ENCODE data around the gene APOL6. TPM values are rescaled to one million over a fixed set of nuclear protein-coding genes. Genes with fewer than 3 reads are reported as not detected.

APOL6 gene
- 1 to 10 TPM; 3.4 to 4.7 (median 3.6) TPM for polyA plus RNA-seq (ENCODE audit: insufficient read length in 4 of 4)

DNA sequence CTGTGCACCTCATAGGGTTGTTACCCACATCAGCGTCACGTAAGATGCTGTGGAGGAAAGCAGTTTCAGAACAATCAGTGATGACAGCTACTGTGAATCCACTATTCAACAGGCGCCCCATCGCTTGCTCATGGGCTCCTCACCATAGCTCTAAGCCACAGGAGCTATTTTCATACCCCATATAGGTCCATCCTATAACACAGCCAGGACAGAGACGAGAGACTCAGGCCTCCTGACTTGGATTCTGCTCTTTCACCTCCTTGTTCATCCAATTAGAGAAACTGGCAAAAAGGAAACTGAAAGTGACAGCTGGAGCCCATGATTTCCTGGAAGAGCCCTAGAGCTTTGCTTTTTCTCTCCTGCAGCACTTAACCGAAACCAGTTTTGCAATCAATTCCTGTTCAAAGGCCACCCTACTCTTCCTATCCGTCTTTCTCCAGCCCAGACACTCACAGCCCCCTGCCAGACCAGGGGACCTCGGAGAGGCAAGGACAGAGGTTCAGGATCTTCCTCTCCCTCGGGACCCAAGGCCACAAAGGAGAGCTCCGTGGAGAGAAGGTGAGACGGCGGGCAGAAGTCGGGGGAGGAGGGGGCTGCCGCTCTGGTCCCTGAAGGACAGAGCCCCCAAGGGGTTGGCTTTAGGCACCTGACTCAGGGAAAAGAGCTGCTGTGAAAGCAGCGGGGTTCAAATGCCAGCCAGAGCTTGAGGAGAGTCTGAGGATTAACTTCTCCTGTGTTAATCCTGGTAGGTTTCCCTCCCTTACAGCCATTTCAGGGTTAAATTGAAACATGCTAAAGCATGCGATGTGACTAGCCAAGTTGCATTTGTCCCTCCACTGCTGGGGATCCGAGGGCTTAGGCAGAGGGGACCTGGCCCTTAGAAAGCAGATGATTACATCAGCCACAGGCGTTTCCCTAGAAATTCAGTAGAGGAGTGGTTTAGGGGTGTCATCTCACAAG lies at the start of gene APOL6:
APOL6 (plus strand) TSS at position 381 of the 960 bp plus-strand sequence. CDS start 7,980 bp downstream, outside the sequence.
- DNase-seq (ENCODE audit: low read depth in 4 of 4, low spot score in 2 of 4), result no peak

DNA sequence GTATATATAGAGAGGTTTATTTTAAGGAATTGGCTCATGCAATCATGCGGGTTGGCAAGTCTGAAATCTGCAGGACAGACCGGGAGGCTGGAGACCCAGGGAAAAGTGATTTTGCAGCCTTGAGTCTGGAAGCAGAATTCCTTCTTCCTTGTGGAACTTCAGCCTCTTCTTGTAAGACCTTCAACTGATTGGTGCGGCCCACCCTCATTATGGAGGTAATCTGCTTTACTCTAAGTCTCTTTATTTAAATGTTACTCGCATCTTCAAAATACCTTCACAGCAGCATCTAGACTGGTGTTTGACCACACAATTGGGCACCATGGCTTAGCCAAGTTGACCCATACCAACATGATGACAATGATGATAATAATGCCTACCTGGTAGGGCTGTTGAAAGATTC lies 48.9 kb upstream of the APOL6 start:
- no peak for DNase-seq (ENCODE audit: low read depth in 4 of 4, low spot score in 2 of 4)

GRCh38 chr22:35600476-35600875 lies 47.8 kb upstream of the APOL6 start:
- DNase-seq (ENCODE audit: low read depth in 4 of 4, low spot score in 2 of 4), result no peak

DNA sequence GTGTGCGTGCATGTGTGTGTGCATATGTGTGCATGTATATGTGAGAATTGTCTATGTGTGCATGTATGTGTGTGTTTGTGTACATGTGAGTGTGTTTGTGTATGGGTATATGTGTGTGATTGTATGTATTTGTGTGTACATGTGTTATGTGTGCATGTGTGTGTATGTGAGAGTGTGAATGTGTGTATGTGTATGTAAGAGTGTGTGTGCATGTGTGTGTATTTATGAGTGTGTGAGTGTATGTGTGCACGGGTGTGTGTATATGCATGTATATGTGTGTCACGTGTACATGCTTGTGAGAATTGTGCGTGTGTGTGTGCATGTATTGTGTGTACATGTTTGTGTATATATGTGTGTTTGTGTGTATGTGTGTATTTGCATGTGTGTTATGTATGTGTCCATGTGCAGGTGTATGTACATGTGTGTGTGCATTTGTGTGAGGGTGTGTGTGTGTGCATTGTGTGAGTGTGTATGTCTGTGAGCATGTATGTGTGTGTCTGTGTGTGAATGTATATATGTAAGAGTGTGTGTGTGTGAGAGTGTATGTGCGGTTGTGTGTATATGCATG lies 47.1 kb upstream of the APOL6 start:
- no peak for DNase-seq (ENCODE audit: low read depth in 4 of 4, low spot score in 2 of 4)

- no peak for DNase-seq (ENCODE audit: low read depth in 4 of 4, low spot score in 2 of 4)
Measured at GRCh38 chr22:35601743-35602615, 46.3 kb upstream of the APOL6 start.

DNA sequence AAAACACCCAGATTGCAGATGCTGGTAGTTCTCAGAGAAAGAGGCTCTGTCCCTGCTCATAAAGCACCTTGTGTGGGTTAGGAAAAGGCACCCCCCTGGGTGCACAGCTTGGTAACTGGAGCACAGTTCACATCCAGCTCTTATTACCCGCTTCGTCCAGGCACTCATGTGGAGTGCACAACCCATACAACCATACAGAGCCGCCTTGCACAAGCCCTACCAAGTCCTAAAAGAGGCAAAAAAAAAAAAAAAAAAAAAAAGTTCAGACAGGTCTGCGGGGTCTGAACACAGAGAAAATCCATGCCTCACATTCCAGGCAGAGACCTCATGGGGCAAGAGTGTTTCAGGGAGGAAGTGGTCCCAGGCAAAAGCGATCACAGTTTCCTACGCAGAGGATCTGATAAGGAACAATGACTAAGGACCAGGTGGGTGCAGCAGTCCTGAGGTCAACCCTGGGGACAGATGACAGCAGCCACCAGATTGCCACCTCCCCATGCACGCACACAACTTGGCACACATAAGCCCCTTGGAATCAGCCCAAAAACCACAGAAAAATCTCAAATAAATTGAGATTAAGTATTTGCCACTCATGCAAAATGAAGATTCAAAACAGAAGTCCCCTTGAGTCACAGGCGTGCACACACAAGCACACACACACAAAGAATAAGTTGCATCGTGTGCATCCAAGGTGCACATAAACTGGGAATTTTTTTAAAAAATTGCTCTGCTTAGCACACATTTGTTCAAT lies 43.5 kb upstream of the APOL6 start:
- DNase-seq (ENCODE audit: low read depth in 4 of 4, low spot score in 2 of 4), result no peak

- DNase-seq (ENCODE audit: low read depth in 4 of 4, low spot score in 2 of 4), result no peak
Measured at GRCh38 chr22:35605369-35605680, 42.9 kb upstream of the APOL6 start.

GRCh38 chr22:35605851-35606481 lies 42.3 kb upstream of the APOL6 start:
- DNase-seq (ENCODE audit: low read depth in 4 of 4, low spot score in 2 of 4), result no peak

GRCh38 chr22:35606916-35607315 lies 41.3 kb upstream of the APOL6 start:
- DNase-seq (ENCODE audit: low read depth in 4 of 4, low spot score in 2 of 4), result no peak

DNA sequence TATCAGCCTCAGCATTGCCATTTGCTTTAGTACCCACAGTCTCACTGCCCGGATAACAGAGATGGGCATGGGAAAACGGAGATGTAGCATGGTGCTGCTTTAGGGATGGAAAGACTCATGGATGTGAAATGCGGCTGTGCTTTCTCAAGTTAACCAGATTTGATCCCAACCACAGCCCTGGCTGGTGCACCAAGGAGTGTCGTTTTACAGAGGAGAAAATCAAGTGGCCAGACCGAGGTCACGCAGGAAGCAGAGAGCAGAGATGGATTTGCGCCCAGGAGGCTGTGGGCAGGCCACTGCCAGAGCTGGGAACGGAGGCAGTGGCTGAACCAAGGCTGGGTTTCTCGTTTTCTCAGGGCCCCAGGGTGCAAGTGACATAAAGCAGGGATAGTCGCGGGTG lies 40.2 kb upstream of the APOL6 start:
- DNase-seq (ENCODE audit: low read depth in 4 of 4, low spot score in 2 of 4), result no peak

- DNase-seq (ENCODE audit: low read depth in 4 of 4, low spot score in 2 of 4), result no peak
Measured at GRCh38 chr22:35609261-35609660, 39.0 kb upstream of the APOL6 start.

GRCh38 chr22:35609761-35610160 lies 38.5 kb upstream of the APOL6 start:
- no peak for DNase-seq (ENCODE audit: low read depth in 4 of 4, low spot score in 2 of 4)

- DNase-seq (ENCODE audit: low read depth in 4 of 4, low spot score in 2 of 4), result no peak
Measured at GRCh38 chr22:35610741-35611140, 37.5 kb upstream of the APOL6 start.

GRCh38 chr22:35611200-35611890 lies 36.9 kb upstream of the APOL6 start:
- no peak for DNase-seq (ENCODE audit: low read depth in 4 of 4, low spot score in 2 of 4)

GRCh38 chr22:35611891-35612576 lies 36.2 kb upstream of the APOL6 start:
- DNase-seq (ENCODE audit: low read depth in 4 of 4, low spot score in 2 of 4), result no peak

DNA sequence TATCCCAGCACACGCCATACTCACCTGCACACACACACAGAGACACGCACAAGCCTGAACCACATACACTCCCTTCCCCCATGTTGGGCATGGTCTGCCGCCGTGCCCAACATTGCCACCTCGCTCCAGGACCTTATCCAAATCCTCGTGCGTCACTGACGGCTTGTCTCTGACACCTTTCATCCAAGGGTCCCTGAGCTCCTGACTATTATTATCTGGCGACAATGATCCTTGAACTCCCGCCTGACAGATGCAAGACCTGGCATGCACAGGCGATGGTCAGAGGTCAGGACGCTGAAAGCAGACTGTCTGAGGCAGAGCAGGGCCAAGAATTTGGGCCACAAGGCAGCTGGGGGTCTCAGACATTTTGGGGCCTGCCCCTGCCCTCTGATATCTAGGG lies 35.3 kb upstream of the APOL6 start:
- no peak for DNase-seq (ENCODE audit: low read depth in 4 of 4, low spot score in 2 of 4)

DNA sequence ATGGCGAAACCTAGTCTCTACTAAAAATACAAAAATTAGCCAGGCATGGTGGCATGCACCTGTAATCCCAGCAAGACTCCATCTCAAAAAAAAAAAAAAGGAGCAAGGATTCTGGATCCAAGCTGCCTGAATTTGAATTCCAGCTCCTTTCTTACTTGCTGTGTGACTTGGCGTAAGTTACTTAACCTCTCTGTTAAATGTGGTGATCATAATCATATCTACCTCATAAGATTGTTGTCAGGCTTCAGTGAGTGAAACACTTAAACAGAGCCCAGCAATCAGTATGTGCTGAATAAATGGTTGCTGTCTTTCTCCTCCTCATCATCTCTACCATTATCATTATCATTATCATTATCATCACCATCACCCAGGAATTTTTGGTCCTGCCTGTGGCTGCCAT lies 33.8 kb upstream of the APOL6 start:
- DNase-seq (ENCODE audit: low read depth in 4 of 4, low spot score in 2 of 4), result no peak

GRCh38 chr22:35615156-35615555 lies 33.1 kb upstream of the APOL6 start:
- no peak for DNase-seq (ENCODE audit: low read depth in 4 of 4, low spot score in 2 of 4)

DNA sequence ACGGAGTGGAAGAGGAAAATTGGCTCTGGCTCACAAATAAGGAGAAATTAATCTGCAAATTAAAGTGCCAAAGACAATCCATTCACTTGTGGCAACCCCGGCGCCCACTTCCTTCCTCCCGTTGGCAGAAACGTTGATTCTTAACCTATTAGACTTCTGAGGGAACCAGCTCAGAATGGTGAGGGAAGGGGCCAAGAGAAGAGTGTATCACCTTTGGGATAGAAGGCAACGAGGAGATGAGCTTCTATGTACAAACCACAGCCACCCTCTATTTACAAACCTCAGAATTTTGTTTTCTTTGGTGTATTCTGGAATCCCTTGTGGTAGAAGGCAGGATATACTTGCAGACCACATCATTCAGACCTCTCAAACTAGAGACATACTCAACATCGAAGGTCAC lies 32.2 kb upstream of the APOL6 start:
- no peak for DNase-seq (ENCODE audit: low read depth in 4 of 4, low spot score in 2 of 4)
